ENCODE measurements around the gene STK32C. TPM values are rescaled to one million over a fixed set of nuclear protein-coding genes. Genes with fewer than 3 reads are reported as not detected.
"Not testable (repeated sequence)": the region's sequence is repeated elsewhere in the genome, so short reads cannot be mapped to it uniquely, and the experiment has no call there.

Gene STK32C
- total RNA-seq, 1 donor, result 4.2 TPM

DNA sequence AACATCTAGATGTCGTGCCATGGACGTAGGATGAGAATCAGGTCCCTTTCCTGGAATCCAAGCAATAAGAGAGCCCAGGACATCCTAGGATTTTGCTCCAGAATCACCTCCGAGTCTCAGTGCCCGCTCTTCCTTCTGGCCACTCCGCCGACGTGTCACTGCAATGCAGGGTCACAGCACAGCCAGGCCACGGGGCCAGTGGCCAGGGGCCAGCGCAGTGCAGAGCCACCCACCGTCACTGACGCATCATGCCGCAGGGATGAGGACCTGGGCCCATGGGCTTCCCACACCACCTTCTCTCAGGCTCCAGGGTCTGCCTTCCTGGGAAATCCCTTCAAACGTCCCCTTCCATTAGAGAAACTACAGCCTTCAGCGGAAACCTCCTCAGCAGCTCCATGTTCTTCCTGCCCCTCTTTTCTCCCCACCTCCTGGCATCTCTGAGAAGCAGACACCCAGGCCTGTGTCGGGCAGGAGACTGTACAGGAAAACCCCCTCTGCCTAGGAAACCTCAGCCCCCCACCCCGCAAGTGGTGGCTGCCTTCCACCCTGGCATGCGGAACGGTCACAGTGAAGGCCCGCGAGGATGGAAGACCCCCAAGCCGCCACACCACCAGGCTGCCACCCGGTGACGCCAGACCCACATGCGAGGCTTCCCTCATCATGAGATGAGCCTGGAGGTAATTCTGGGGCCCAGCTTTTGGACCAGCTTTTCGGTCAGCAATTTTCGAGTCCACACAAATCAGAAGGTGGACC lies 32.1 kb downstream of the STK32C start:
- no peaks in the 10 kb centered on the region for H3K9me3 ChIP-seq (ENCODE audit: low read depth, low read length)
- no peaks in the 10 kb centered on the region for H3K27me3 ChIP-seq (ENCODE audit: insufficient read depth, low read length)
- H3K4me1 ChIP-seq (ENCODE audit: insufficient read depth, low read length), result no peaks in the 10 kb centered on the region
- H3K4me3 ChIP-seq (ENCODE audit: low read length), result no peak overlapping the region

DNA sequence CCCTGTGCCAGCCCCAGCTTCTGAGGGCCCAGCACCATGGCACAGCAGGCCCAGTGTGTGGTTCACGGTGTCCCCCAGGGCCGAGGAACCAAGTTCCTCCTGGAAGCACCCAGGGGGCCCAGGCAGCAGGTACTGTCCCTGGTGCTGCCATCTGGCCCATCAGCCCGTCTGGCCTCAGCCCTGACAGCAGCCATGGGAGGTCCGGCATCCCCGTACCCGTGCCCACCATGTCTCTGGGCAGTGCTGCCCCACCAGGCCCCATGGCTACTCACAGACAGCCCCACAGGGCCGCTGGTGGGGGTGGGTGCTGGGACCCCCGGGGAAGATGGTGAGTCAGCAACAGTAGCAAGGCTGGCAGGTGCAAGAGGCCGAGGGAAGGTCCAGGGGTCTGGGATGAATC lies 32.8 kb downstream of the STK32C start:
- Histone ChIP-seq H3K4me1 (ENCODE audit: insufficient read depth, low read length) (no peaks in the 10 kb centered on the region), H3K9me3 (ENCODE audit: low read depth, low read length) (no peaks in the 10 kb centered on the region), H3K4me3 (ENCODE audit: low read length) (no peak overlapping the region), H3K27me3 (ENCODE audit: insufficient read depth, low read length) (no peaks in the 10 kb centered on the region)

DNA sequence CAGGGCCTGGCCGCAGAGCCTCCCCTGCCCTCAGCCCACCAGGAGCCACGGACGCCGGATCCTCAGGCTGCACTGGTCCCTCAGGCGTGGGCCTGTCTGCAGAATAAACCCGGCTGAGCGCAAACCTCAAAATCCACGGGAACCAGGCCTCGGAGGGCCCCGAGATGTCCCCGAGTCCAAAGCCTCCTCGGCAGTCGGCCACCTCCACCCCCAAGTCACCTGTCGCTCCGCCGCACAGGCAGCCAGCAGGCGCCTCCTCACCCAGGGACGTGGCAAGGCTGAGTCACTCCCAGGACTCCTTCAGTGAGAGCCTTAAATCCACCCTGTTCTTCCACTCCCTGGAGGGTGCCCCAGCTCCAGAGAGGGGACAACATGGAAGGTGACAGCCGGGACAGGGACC lies 33.2 kb downstream of the STK32C start:
- Histone ChIP-seq H3K4me3 (ENCODE audit: low read length) (no peak overlapping the region), H3K27me3 (ENCODE audit: insufficient read depth, low read length) (no peaks in the 10 kb centered on the region), H3K9me3 (ENCODE audit: low read depth, low read length) (no peaks in the 10 kb centered on the region), H3K4me1 (ENCODE audit: insufficient read depth, low read length) (no peaks in the 10 kb centered on the region)

DNA sequence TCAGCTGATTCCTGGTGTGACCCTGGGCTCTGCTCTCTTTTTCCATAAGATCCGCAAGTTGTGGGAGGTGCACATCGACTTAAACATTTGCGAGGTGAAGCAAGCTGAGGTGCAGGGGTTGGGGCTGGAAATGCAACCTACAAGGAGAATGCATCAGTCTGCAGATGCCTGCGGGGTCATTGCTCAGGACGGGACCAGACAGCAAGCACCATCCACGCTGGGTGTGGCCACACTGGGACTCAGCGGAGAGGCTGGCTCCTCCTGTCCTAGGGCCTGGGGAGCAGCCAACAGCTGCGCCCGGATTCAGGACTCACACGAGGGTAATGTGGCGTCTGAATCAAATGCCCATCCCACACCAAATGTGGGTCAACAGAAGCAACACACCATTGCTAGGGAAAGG lies 33.8 kb downstream of the STK32C start:
- Histone ChIP-seq H3K27me3 (ENCODE audit: insufficient read depth, low read length) (no peaks in the 10 kb centered on the region), H3K4me3 (ENCODE audit: low read length) (no peak overlapping the region), H3K4me1 (ENCODE audit: insufficient read depth, low read length) (no peaks in the 10 kb centered on the region), H3K9me3 (ENCODE audit: low read depth, low read length) (no peaks in the 10 kb centered on the region)

DNA sequence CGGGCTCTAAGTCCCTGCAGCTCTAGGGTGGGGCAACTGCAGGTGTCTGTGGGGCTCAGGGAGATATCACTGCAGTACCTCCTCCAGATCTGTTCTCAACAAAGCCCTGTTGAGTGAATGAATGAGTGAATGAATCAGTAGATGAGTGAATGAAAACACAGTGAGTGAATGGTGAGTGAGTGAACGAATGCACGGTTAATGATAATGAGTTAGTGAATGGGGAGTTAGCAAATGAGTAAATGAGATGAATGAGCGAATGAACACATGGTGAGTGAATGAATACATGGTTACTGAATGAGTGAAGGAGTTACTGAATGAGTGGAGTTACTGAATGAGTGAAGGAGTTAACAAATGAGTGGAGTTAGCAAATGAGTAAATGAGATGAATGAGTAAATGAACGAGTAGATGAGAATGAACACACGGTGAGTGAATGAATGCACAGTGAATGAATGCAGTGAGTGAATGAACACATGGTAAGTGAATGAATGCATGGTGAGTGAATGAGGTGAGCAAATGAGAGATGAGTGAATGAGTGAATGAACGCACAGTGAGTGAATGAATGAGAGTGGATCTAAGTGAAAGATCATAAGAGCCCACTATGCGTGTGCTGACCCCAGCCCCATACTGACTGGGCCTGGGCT lies 34.3 kb downstream of the STK32C start:
- Histone ChIP-seq H3K4me1 (ENCODE audit: insufficient read depth, low read length) (no peaks in the 10 kb centered on the region), H3K9me3 (ENCODE audit: low read depth, low read length) (no peaks in the 10 kb centered on the region), H3K27me3 (ENCODE audit: insufficient read depth, low read length) (no peaks in the 10 kb centered on the region), H3K4me3 (ENCODE audit: low read length) (no peak overlapping the region)

DNA sequence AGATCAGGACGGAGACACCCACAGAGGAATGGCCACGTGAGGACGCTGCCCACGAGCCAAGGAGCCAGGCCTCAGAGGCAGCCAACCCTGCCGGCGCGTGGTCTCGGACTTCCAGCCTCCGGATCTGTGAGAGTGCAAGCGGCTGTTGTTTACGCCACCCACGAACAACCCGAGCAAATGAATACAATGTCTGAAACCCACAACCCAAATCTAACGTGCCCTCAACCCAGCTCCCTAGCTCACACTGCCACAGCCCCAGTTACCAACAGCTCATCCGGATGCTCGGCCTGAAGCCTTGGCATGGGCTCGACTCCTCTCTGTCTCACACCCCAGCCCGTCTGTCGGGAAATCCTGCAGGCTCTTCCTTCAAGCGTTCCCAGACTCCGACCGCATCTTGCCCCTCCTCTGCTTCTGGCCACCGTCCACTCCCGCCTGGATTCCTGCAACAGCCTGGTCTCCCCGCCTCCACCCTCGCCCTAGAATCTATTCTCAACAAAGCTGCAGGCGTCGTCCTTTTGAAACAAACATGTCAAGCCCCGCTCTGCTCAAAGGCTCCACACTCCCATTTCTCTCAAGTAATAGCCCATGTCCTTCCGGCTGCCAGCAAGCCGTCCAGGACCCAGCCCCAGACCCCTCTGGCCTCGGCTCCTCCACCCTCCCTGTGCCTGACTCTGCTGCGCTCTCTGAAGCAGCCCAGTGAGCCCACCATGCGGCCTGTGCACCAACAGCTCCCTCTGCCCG lies 35.3 kb downstream of the STK32C start:
- Histone ChIP-seq H3K9me3 (ENCODE audit: low read depth, low read length) (no peaks in the 10 kb centered on the region), H3K4me1 (ENCODE audit: insufficient read depth, low read length) (no peaks in the 10 kb centered on the region), H3K27me3 (ENCODE audit: insufficient read depth, low read length) (no peaks in the 10 kb centered on the region), H3K4me3 (ENCODE audit: low read length) (no peak overlapping the region)

DNA sequence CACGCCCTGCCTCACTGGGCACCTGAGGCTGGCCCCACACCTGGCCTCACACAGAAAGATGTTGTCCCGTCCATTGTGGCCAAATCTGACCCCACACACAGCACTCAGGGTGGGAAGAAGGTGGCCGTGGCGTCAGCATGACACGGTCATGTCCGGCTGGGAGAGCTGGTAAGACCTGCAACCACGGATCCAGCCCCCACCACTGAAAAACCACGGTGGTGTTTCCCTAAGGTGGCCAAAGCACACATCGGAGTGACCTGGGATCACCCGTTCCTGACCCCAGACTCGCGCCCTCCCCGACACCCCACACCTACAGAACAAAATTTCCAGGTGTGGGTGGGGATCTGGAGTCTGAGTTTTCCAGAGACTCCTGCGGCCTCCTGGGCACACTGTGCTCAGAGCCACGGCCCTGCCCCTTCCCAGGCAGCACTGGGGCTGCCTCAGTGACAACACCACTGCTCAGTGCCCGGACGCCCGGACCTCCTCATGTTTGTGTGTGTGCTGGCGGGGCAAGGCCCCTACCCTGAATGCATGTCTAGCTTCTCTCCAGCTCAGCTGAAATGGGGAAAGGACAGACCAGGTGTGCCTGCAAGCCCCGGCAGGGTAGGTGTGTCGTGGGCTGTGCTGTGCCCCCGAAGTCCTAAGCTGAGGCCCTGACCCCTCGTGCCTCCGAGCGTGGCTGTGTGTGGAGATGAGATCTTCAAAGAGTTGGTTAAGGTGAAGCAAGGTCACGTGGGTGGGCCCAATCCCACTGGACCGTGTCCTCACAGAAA lies 36.1 kb downstream of the STK32C start:
- Histone ChIP-seq H3K27me3 (ENCODE audit: insufficient read depth, low read length) (no peaks in the 10 kb centered on the region), H3K4me3 (ENCODE audit: low read length) (no peak overlapping the region), H3K4me1 (ENCODE audit: insufficient read depth, low read length) (no peaks in the 10 kb centered on the region), H3K9me3 (ENCODE audit: low read depth, low read length) (no peaks in the 10 kb centered on the region)

DNA sequence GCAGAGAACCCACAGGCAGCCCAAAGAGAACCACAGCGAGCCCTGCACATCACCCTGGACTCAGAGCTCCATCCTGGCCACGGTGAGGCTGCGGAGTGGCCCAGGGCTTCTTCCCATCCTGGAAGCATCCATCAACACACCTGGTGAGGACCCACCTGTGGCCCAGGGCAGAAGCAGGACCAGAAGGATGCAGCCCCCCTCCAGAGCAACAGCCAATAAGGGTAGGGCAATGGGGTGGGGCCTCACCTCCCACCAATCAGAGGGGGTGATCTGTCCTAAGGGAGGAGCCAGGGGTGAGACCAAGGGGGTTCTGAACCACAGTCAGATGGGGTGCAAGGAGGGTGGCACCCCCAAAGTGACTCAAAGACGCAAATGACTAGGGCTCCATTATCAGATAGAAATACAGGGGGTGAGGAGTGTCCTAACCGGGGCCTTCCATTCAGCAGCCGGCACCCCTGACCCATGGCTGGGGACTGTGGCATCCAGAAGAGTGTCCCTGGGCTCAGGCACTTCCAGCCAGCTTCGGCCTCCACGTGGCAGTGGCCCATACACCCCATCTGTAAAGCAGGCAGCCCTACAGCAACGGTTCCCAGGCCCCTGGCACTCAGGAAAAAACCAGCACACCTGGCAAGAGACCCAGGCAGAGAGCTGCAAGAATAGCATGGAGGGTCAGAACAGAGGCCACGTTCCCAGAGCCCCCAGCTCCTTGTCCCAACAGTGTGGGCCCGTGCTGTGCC lies 36.9 kb downstream of the STK32C start:
- Histone ChIP-seq H3K4me3 (ENCODE audit: low read length) (no peak overlapping the region), H3K27me3 (ENCODE audit: insufficient read depth, low read length) (no peaks in the 10 kb centered on the region), H3K4me1 (ENCODE audit: insufficient read depth, low read length) (no peaks in the 10 kb centered on the region), H3K9me3 (ENCODE audit: low read depth, low read length) (no peaks in the 10 kb centered on the region)

DNA sequence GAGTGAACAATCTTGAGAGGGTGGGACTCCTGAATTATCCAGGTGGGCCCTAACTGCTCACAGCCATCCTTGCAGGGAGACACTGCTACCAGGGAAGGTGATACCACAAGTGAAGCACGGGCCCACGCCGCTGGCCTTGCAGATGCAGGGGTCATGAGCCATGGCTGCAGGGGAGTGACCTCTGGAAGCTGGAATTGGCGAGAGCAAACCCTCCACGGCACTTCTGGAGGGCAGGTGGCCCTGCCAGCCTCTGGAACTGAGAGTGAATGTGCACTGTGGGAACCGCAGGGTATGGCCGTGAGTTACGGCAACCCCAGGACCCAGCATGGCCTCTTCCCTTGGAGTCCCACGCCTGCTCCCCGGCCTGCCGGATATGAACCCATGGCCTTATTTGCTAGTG lies 37.5 kb downstream of the STK32C start:
- H3K4me3 ChIP-seq (ENCODE audit: low read length), result no peak overlapping the region
- no peaks in the 10 kb centered on the region for H3K27me3 ChIP-seq (ENCODE audit: insufficient read depth, low read length)
- no peaks in the 10 kb centered on the region for H3K4me1 ChIP-seq (ENCODE audit: insufficient read depth, low read length)
- no peaks in the 10 kb centered on the region for H3K9me3 ChIP-seq (ENCODE audit: low read depth, low read length)

DNA sequence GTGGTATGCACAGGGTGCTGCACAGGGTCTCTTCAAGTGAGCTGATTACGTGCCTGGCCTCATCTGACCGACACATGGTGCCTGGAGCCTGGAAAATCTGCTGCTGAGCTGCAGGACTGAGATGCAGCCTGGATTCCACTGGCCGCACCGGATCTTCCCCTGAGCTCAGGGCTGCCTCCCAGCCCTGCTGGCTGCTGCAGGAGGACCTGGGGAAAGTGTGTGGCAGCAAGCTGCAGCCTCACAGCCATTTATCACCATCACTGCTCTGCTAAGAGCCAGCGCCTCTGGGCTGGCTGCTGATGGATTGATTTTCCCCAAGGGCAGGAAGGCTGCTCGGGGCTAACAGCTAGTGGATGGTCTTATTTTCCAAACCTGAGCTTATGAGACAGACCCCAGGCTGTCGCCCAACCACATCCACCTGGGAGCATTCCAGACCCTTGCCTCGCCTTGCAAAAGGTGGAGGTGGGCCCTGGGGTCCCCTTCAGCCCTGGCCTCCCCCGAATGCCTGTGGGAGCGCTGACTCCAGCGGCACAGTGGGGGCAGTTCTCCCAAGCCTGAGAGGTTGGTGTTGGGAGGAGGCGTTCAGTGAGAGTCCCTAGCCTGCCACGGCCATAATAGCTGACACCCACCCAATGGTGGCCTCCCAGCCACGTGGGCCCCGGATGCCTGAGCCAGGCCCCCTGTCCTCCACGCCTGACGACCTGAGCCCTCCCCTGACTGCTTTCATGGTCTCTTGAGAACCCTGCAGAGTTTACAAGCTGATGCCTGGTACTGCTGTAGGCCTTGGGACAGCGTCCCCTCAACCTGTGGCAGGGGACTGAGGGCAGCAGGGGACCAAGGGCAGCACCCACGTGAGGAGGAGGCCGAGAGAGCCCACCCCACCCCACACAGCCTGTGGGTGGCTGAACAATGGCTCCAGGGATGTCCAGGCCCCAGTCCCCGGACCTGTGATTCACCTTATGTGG lies 38.2 kb downstream of the STK32C start:
- H3K4me1 ChIP-seq (ENCODE audit: insufficient read depth, low read length), result no peaks in the 10 kb centered on the region

DNA sequence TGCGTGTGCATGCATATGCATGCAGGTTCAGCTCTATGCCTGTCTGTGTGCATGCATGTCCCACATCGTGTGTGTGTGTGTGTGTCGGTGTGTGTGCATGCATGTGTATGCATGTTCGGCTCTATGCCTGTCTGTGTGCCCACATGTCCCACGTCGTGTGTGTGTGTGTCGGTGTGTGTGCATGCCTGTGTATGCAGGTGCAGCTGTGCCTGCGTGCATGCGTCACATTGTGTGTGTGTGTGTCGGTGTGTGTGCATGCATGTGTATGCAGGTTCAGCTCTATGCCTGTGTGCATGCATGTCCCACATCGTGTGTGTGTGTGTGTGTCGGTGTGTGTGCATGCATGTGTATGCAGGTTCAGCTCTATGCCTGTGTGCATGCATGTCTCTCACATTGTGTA lies 39.8 kb downstream of the STK32C start:
- H3K9me3 ChIP-seq (ENCODE audit: low read depth, low read length); H3K4me1 ChIP-seq (ENCODE audit: insufficient read depth, low read length); H3K4me3 ChIP-seq (ENCODE audit: low read length): not testable (repeated sequence)

More for the DNA sequence above, 38.2 kb downstream of the STK32C start:
- Histone ChIP-seq H3K9me3 (ENCODE audit: low read depth, low read length) (no peaks in the 10 kb centered on the region), H3K4me3 (ENCODE audit: low read length) (no peak overlapping the region), H3K27me3 (ENCODE audit: insufficient read depth, low read length) (no peaks in the 10 kb centered on the region)

DNA sequence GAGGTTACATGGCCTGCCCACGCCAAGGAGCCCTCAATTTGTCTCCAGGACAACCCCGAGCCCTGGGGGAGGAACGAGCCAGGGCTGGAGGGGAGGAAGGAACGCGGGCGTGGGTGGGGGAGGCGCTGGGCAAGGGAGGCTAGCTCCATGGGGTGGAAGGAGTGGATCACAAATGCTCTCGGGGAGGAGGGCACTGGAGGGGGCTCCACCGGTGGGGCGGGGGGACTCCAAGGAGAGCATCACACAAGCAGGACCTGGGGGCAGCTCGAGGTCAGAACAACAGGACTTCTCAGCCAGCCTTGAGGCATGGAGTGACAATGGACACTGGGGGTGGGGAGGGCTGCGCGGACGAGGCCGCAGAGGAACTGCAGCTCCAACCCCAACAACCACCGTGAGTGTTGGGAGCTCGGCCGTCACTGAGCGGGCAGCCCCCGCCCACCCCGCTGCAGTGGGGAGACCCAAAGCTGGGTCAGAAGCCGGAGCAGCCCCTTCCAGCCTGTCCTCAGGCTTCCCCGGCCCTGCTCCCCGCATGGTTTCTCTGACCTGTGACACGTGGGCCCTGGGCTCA lies 41.1 kb downstream of the STK32C start:
- Histone ChIP-seq H3K4me3 (ENCODE audit: low read length) (no peak overlapping the region), H3K4me1 (ENCODE audit: insufficient read depth, low read length) (peaks cover 3% of the 10 kb centered on the region), H3K27me3 (ENCODE audit: insufficient read depth, low read length) (no peaks in the 10 kb centered on the region), H3K9me3 (ENCODE audit: low read depth, low read length) (no peaks in the 10 kb centered on the region)

More for the DNA sequence above, 39.8 kb downstream of the STK32C start:
- not testable (repeated sequence) for H3K27me3 ChIP-seq (ENCODE audit: insufficient read depth, low read length)

DNA sequence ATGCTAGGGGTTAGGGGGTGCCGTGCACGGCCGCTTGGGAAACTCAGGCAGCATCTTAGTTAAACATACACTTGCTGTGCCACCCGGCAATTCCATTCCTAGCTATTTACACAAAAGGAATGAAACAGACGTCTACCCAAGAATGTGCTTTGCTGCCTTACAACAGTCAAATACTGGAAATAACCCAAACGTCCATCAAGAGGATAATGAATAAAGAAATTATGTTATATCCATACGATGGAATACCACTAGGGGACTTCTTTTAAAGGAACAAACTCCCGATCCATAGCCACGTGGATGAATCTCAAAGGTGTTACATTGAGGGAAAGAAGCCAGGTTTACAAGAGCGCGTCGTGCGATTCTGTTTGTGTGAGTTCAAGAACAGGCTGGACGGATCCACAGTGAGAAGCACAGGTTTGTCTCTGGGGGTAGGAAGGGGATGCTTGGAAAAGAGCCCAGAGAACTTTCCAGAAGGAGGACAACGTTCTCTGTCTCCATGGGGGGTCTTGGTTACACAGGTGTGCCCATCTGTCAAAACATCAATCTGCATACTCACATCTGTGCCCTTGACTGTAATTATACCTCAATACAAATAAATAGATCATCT lies 41.8 kb downstream of the STK32C start:
- H3K9me3 ChIP-seq (ENCODE audit: low read depth, low read length), result no peaks in the 10 kb centered on the region
- peaks cover 3% of the 10 kb centered on the region for H3K4me1 ChIP-seq (ENCODE audit: insufficient read depth, low read length)
- no peaks in the 10 kb centered on the region for H3K27me3 ChIP-seq (ENCODE audit: insufficient read depth, low read length)
- no peak overlapping the region for H3K4me3 ChIP-seq (ENCODE audit: low read length)
